Heart right ventricle (tissue), 16 donors: Measurements from ENCODE around the gene IL17D. TPM values are rescaled to one million over a fixed set of nuclear protein-coding genes. Genes with fewer than 3 reads are reported as not detected.

Experiments
- ATAC-seq, 8 donors: fragments of 200-7000 bp; cut with Tn5 transposase; one replicate each; pipeline ENCODE4 v1.9.1; 2020; ENCODE audit warnings: mild to moderate bottlenecking in 8 of 8, moderate library complexity in 8 of 8, moderate number of reproducible peaks in 1 of 8
- DNase-seq, 2 donors: peaks; one replicate each; pipeline ENCODE4 v3.0.0-alpha.2; 2020
- H3K27ac ChIP-seq, 10 donors: fragments of 200-600 bp; sonication (generic) in 2 of 10; one replicate each; pipeline versions ENCODE4 v1.5.0 to v1.8.0; 2020 to 2022; ENCODE audit warnings: mild to moderate bottlenecking in 3 of 10
- H3K27me3 ChIP-seq, 7 donors: fragments of 200-600 bp; one replicate each; pipeline ENCODE4 v1.8.0; 2021 to 2022; ENCODE audit warnings: mild to moderate bottlenecking in 2 of 7
- H3K36me3 ChIP-seq, 9 donors: fragments of 200-600 bp; sonication (generic) in 1 of 9; one replicate each; pipeline versions ENCODE4 v1.5.0 to v1.8.0; 2020 to 2022; ENCODE audit warnings: mild to moderate bottlenecking in 2 of 9
- H3K4me1 ChIP-seq, 9 donors: fragments of 200-600 bp; sonication (generic) in 1 of 9; one replicate each; pipeline versions ENCODE4 v1.5.0 to v1.8.0; 2020 to 2022; ENCODE audit warnings: mild to moderate bottlenecking in 4 of 9
- H3K4me3 ChIP-seq, 10 donors: fragments of 200-600 bp; sonication (generic) in 2 of 10; one replicate each; pipeline versions ENCODE4 v1.5.0 to v1.8.0; 2020 to 2022; ENCODE audit warnings: mild to moderate bottlenecking in 7 of 10, moderate library complexity in 2 of 10
- H3K9me3 ChIP-seq, 11 donors: fragments of 200-600 bp in 10 of 11; sonication (generic) in 2 of 11; one replicate each; pipeline versions ENCODE4 v1.5.0 to v1.8.0; 2013 to 2022; ENCODE audit warnings: mild to moderate bottlenecking in 2 of 11, control low read depth in 1 of 11, moderate library complexity in 1 of 11
- WGBS, 2 donors: extraction: QIAGEN DNeasy Blood & Tissue Kit; methylation state at CpG; one replicate each; pipeline ENCODE4 v1.1.7; 2013; ENCODE audit warnings: inconsistent platforms in 1 of 2; 5-methylcytosine and 5-hydroxymethylcytosine counted together
- intact Hi-C, 10 donors: fragments of 100-400 bp; cut with DNase I; formaldehyde crosslinking; loops; one replicate each; pipeline versions ENCODE4 v1.11.1 to v1.14.2; 2022
- polyA plus RNA-seq, 2 donors: library from polyadenylated mRNA; stranded (reverse); fragments of 200-250 nt; gene quantifications; one replicate each; pipeline ENCODE4 v1.2.3, GENCODE V29; 2013
- total RNA-seq, 10 donors: library from RNA; stranded (reverse); fragmentation: NEBNext Ultra II Directional in 3 of 10; extraction: Animal tissue kit (Norgen Biotek cat#: 25700) in 3 of 10; gene quantifications; one replicate each; pipeline versions ENCODE4 v1.2.1 to v1.2.4, GENCODE V29; 2021 to 2023
- TF ChIP-seq, protein P1 (sequence below), 9 donors: fragments of 200-600 bp; sonication (generic) in 2 of 9; IDR thresholded peaks; one replicate each; pipeline versions ENCODE4 v1.5.0 to v1.8.0; 2021 to 2022; ENCODE audit warnings: antibody characterized with exemption in 9 of 9, mild to moderate bottlenecking in 5 of 9, moderate library complexity in 1 of 9
- donor health status: Arrhythmogenic right ventricular cardiomyopathy.
- donor health status: ischemic (EF 13 %, LVEDD 7.1; RV severe dilation, severe dysfunction).
- donor health status: healthy with polysubstance abuse.
- donor health status: DM: no; HTN: yes; CAD: no.
- donor health status: DM: no; HTN: no; CAD: no.
- donor health status: ischemic (EF 25% LVEDD 6.9; RV normal size, moderate dysfunction).
- donor health status: ischemic (EF 25% LVEDD 5.7; RV mildly dilated, moderate dysfunction).
- donor health status: healthy.
- donor health status: DM: yes; HTN: yes; CAD: no.
- donor health status: Ischemic cardiomyopathy.
- donor health status: ischemic (EF 35%, LVEDD 5.7; RV mildly dilated, moderate dysfunction).
- donor health status: nonischemic (EF 11% LVEDD 7.7; RV severe dilation, severe dysfunction).
- donor health status: DM: yes; HTN: yes; CAD: no.
- donor health status: PGD.
- donor health status: ischemic (EF 29% LVEDD 5.4; RV normal size, mild dysfunction).
- donor health status: nonischemic (EF 23%, LVEDD 6.1; RV moderate dilation, normal function).

The IL17D gene
- total and polyA plus RNA-seq, 12 donors = 0.30 to 2.2 (median 0.77) TPM

DNA sequence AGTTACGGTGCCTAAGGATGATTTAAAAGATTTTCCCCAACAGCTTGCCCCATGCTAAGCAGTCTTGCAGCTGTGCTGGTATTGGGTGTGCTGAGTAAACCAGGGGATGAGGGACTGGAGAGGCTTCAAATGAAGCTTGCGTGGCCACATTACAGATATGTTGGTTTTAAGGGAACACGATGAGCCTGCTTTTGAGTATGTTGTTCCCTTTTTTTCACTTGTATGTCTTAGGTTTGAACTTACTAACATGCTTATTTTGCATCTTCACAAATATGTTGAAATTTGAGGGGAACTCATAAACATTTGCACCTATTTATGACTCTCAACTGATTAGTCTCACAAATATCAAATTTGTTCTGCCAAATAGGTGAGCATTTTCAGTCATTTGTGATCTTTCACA, 2.0 kb upstream of the IL17D start:
- DNase-seq (no peak), ATAC-seq (no peak)
- Histone ChIP-seq H3K9me3 (no peaks in the 10 kb centered on the region), H3K4me1 (peaks cover 0 to 20% (median 12%) of the 10 kb centered on the region in 9 donors), H3K4me3 (no peak overlapping the region), H3K36me3 (no peaks in the 10 kb centered on the region), H3K27ac (no peak overlapping the region), H3K27me3 (peaks cover 0 to 38% (median 14%) of the 10 kb centered on the region in 7 donors)
- TF ChIP-seq, protein P1, sequence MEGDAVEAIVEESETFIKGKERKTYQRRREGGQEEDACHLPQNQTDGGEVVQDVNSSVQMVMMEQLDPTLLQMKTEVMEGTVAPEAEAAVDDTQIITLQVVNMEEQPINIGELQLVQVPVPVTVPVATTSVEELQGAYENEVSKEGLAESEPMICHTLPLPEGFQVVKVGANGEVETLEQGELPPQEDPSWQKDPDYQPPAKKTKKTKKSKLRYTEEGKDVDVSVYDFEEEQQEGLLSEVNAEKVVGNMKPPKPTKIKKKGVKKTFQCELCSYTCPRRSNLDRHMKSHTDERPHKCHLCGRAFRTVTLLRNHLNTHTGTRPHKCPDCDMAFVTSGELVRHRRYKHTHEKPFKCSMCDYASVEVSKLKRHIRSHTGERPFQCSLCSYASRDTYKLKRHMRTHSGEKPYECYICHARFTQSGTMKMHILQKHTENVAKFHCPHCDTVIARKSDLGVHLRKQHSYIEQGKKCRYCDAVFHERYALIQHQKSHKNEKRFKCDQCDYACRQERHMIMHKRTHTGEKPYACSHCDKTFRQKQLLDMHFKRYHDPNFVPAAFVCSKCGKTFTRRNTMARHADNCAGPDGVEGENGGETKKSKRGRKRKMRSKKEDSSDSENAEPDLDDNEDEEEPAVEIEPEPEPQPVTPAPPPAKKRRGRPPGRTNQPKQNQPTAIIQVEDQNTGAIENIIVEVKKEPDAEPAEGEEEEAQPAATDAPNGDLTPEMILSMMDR (IDR thresholded peaks at IDR 0.05) = no peak
- intact Hi-C loops = loop anchor here in 4 of 10 donors (5.0 to 10.0 kb wide), 2 partner anchors 204 to 207 kb away; no protein-coding TSS in a partner anchor
- 96 to 98% methylated on average over 3 of the region's 3 CpGs for WGBS, 2 donors

DNA sequence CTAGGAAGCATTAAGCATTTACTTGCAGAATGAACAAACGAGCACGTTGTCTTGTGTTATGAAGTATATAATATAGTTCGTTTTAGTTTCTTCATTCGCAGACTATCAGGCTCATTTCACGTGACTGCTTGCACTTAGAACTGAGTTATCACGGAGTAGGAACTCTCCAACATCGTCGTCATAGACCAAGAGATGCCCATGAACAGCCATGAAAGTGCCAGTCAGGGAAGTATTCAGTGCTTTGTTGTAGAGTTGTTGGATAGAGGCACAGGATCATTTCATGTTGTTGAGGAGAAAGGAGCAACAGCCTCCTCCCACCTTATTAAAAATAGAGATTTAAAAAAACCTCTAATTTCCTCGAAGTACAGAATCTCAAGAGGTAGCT, 977 bp upstream of the IL17D start:
- Histone ChIP-seq H3K9me3 (no peaks in the 10 kb centered on the region), H3K27me3 (peaks cover 0 to 38% (median 14%) of the 10 kb centered on the region in 7 donors), H3K4me3 (peak overlapping the region in 9 of 10 donors; percentile 48 to 81 (median 70)), H3K27ac (no peak overlapping the region), H3K36me3 (no peaks in the 10 kb centered on the region), H3K4me1 (peaks cover 0 to 20% (median 12%) of the 10 kb centered on the region in 9 donors)
- TF ChIP-seq, protein P1 (IDR thresholded peaks at IDR 0.05) = no peak
- DNase-seq (no peak), ATAC-seq (no peak)
- WGBS, 2 donors = 21 to 30% methylated on average over 9 of the region's 9 CpGs
- intact Hi-C loops = loop anchor here in 4 of 10 donors (5.0 to 10.0 kb wide), 2 partner anchors 205 to 208 kb away; no protein-coding TSS in a partner anchor

GRCh38 chr13:20703780-20704458, 420 bp downstream of the IL17D start:
- DNase-seq = peak; percentile 54 to 76
- peaks cover 0 to 25% (median 12%) of the 10 kb centered on the region in 9 donors for H3K4me1 ChIP-seq
- peak overlapping the region in 9 of 10 donors; percentile 27 to 81 (median 52) for H3K4me3 ChIP-seq
- TF ChIP-seq, protein P1 (IDR thresholded peaks at IDR 0.05) = peak; percentile 18 to 67 (median 50)
- H3K36me3 ChIP-seq = no peaks in the 10 kb centered on the region
- peaks cover 0 to 38% (median 14%) of the 10 kb centered on the region in 7 donors for H3K27me3 ChIP-seq
- WGBS, 2 donors = 1% methylated on average over 78 to 98 of the region's 98 CpGs
- intact Hi-C loops = loop anchor here in 4 of 10 donors (5.0 to 10.0 kb wide), 2 partner anchors 207 to 209 kb away; no protein-coding TSS in a partner anchor
- ATAC-seq = peak; percentile 73 to 90 (median 81)
- no peaks in the 10 kb centered on the region for H3K9me3 ChIP-seq
- H3K27ac ChIP-seq = peak overlapping the region in 1 of 10 donors; percentile 53

DNA sequence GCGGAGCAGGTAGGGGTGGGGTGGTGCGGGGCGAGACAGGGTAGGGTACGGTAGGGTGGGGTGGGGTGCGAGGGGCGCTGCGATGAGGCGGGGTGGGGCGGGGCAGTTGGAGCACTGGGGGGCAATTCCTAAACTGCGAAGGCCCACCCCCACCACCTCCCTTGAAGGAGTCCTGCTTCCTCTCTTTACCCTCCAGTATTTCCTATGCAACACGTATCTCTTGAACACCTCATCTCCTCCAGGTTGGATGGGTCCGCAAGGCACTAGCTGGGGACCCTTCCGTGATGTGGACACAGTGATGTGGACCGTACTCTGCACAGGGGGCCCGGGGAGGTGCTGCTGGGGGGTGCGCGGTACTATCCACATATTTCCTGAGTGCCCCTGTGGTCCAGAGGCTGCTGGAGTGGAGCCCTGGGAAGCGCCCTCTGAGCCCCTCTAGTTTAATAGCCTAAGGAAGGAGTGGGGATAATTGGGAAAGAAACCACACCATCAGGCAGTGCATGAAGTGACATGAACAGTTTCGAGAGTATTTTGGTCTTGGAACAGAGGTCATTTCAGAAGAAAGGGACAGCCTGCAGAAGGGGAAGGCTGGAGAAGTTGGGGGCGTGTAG, 1.1 kb downstream of the IL17D start:
- 27 to 41% methylated on average over 12 to 20 of the region's 20 CpGs for WGBS, 2 donors
- Histone ChIP-seq H3K36me3 (no peaks in the 10 kb centered on the region), H3K9me3 (no peaks in the 10 kb centered on the region), H3K4me3 (peak overlapping the region in 9 of 10 donors; percentile 27 to 81 (median 52)), H3K27ac (peak overlapping the region in 1 of 10 donors; percentile 53), H3K4me1 (peaks cover 0 to 31% (median 12%) of the 10 kb centered on the region in 9 donors), H3K27me3 (peaks cover 0 to 37% (median 14%) of the 10 kb centered on the region in 7 donors)
- ATAC-seq = peak in 3 of 8 donors; percentile 4 to 19 (median 19)
- intact Hi-C loops = loop anchor here in 5 of 10 donors (5.0 to 10.0 kb wide), 3 partner anchors 207 to 218 kb away; no protein-coding TSS in a partner anchor
- TF ChIP-seq, protein P1 (IDR thresholded peaks at IDR 0.05) = no peak
- DNase-seq = no peak
